Measurements from ENCODE around the gene SAMD4A.

DNA sequence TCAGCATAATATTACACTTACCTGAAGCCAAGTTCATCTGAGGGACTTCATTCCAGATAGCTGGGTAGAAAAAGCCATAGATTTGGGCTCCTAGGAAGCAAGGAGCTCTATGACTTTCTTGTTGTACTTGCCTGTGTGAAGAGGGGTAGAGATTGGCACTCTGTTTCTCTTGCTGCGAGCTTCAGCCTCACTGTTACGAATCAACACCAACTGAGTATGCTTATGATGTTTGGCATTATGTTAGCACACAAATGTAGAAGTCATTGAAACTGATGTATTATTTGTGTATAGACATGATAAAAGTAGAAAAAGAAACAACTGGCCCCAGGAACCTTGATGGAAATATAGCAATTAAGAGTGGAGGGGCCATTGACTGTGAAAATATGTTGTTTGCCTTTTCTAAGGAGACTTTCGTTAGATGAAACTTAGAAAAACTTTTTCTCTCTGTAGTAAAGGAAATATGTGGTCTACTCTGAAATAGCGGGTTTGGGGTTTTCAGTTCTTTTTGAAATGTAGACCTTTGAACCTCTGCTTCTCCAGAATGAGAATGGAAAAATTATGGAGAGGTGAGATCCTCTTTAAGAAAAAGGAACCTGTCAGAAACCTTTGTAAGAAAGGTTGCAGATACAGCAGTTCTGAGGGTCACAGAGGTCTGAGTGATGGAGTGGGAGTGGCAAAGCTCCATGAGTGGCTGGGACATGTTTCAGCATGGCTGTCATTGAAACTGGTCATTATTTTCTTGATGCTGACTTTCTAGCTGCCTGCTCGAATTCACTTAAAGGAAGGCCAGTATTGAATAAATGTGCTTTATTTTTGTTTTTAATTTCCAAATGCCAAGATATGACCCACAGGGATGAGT lies 175.8 kb downstream of the SAMD4A start:
- TF ChIP-seq POLR2A (IDR thresholded peaks at IDR 0.05; ENCODE audit: low read depth, low read length), result no peak
- no peak for TF ChIP-seq TAF1 (IDR thresholded peaks at IDR 0.05; ENCODE audit: low read depth, low read length)
- TF ChIP-seq SPI1 (IDR thresholded peaks at IDR 0.05; ENCODE audit: low read depth, low read length), result no peak
- TF ChIP-seq POU2F2 (IDR thresholded peaks at IDR 0.05; ENCODE audit: low read depth, low read length), result no peak
- no peak for TF ChIP-seq POLR2AphosphoS5 (IDR thresholded peaks at IDR 0.05; ENCODE audit: low read depth, low read length)

Data from GM12891 (cell line).